K562 (cell line): Measurements from ENCODE around the gene B3GAT3. TPM values are rescaled to one million over a fixed set of nuclear protein-coding genes. Genes with fewer than 3 reads are reported as not detected.

Source experiments
- ATAC-seq: fragments of 200-7000 bp; cut with Tn5 transposase; 3 replicates; pipeline ENCODE4 v1.9.1; 2020; ENCODE audit warnings: moderate library complexity
- BruUV-seq: library from RNA; stranded (reverse); fragments of 400-500 nt; replicated peaks from 2 replicates; lab custom pipeline; 2021; lab: Mats Ljungman, UMichigan
- CTCF ChIA-PET: fragments of 300-600 bp; formaldehyde crosslinking; extraction: SDS; loops from one replicate; lab custom pipeline; 2021; ENCODE audit warnings: low intra/inter-chr PET ratio; lab: Yijun Ruan, JAX
- POLR2A ChIA-PET: fragments of 300-600, 350-650 bp; sonication (Branson Sonifier 250); formaldehyde crosslinking; extraction: SDS; loops from one replicate; lab custom pipeline; 2021; ENCODE audit warnings: antibody characterized with exemption, inconsistent platforms; lab: Yijun Ruan, JAX
- DNase-seq, 4 experiments: peaks; one replicate each; pipeline versions ENCODE4 v3.0.0 to v3.0.0-alpha.2; 2011 to 2018; ENCODE audit warnings: low spot score in 3 of 4, mixed read lengths in 3 of 4; ENCODE audit errors: extremely low read depth in 1 of 4
- FAIRE-seq: peaks from 2 replicates; lab custom pipeline; 2011; peaks lifted over from hg19 to GRCh38; lab: Jason Lieb, UNC
- H2AFZ ChIP-seq: 2 replicates; pipeline ENCODE4 v1.6.0; 2011; ENCODE audit warnings: low read depth, low read length, control low read depth, inconsistent platforms
- H3K27ac ChIP-seq: fragments of 200-600 bp; 3 replicates; pipeline ENCODE4 v1.8.0; 2011; ENCODE audit warnings: low read depth, mild to moderate bottlenecking, control low read depth, inconsistent platforms, low read length, moderate library complexity, mixed read lengths; ENCODE audit errors: extremely low read depth
- H3K27me3 ChIP-seq, 2 experiments: fragments of 300-600 bp in 1 of 2; 2 replicates in 1 of 2; 3 replicates in 1 of 2; pipeline versions ENCODE4 v1.6.0 to v1.8.0; 2011; ENCODE audit warnings: inconsistent platforms in 2 of 2, low read length in 2 of 2, mild to moderate bottlenecking in 1 of 2, mixed read lengths in 1 of 2, moderate library complexity in 1 of 2; ENCODE audit not compliant: control insufficient read depth in 2 of 2, insufficient read depth in 2 of 2
- H3K36me3 ChIP-seq: fragments of 300-600 bp; 3 replicates; pipeline ENCODE4 v1.8.0; 2011; ENCODE audit warnings: mild to moderate bottlenecking, low read length, inconsistent platforms; ENCODE audit not compliant: control insufficient read depth, insufficient read depth
- H3K4me1 ChIP-seq, 2 experiments: fragments of 200-600 bp in 1 of 2; replicated peaks in 1 of 2; 2 replicates in 1 of 2; 3 replicates in 1 of 2; pipeline versions ENCODE4 v1.5.1 to v1.8.0; 2011; ENCODE audit warnings: inconsistent platforms in 2 of 2, low read length in 2 of 2, mild to moderate bottlenecking in 1 of 2, mixed read lengths in 1 of 2, moderate library complexity in 1 of 2; ENCODE audit not compliant: control insufficient read depth in 2 of 2, insufficient read depth in 2 of 2
- H3K4me2 ChIP-seq: 2 replicates; pipeline ENCODE4 v1.6.1; 2011; ENCODE audit warnings: low read length, control low read depth, inconsistent platforms, mixed read lengths; ENCODE audit not compliant: insufficient read depth
- H3K4me3 ChIP-seq: fragments of 200-600 bp; sonication (generic), shearing (Covaris generic); 2 replicates; pipeline ENCODE4 v1.5.1; 2016; ENCODE audit warnings: control low read depth, inconsistent platforms
- H3K79me2 ChIP-seq: fragments of 200-600 bp; 3 replicates; pipeline ENCODE4 v1.8.0; 2011; ENCODE audit warnings: low read length, inconsistent platforms; ENCODE audit not compliant: control insufficient read depth, insufficient read depth
- H3K9ac ChIP-seq, 2 experiments: 2 replicates each; pipeline versions ENCODE4 v1.6.0 to v1.6.1; 2011; ENCODE audit warnings: low read depth in 2 of 2, low read length in 2 of 2, control low read depth in 1 of 2, inconsistent platforms in 1 of 2, mild to moderate bottlenecking in 1 of 2, mixed read lengths in 1 of 2; ENCODE audit not compliant: insufficient read depth in 1 of 2
- H3K9me1 ChIP-seq: one replicate; pipeline ENCODE4 v1.6.0; 2011; ENCODE audit warnings: inconsistent platforms, mild to moderate bottlenecking, low read length, moderate library complexity; ENCODE audit not compliant: control insufficient read depth, insufficient read depth
- H3K9me3 ChIP-seq: replicated peaks from 2 replicates; pipeline ENCODE4 v1.5.1; 2011; ENCODE audit warnings: low read depth, low read length, inconsistent platforms; ENCODE audit not compliant: control insufficient read depth, insufficient read depth
- H4K20me1 ChIP-seq: replicated peaks from 2 replicates; pipeline ENCODE4 v1.6.1; 2011; ENCODE audit warnings: low read length, inconsistent platforms, mixed read lengths; ENCODE audit not compliant: control insufficient read depth, insufficient read depth
- FOSL1 ChIP-seq: fragments of 200-800 bp; sonication (Bioruptor generic); conservative IDR thresholded peaks from 2 replicates; pipeline ENCODE4 v1.6.1; 2016; ENCODE audit warnings: missing genetic modification characterization, missing compliant biosample characterization
- ILF3 ChIP-seq: fragments of 450-650 bp; IDR thresholded peaks from 2 replicates; pipeline ENCODE4 v1.6.1; 2018; ENCODE audit warnings: antibody characterized with exemption, mild to moderate bottlenecking, moderate library complexity, borderline replicate concordance
- KLF16 ChIP-seq: IDR thresholded peaks from 2 replicates; pipeline ENCODE4 v1.6.1; 2016; ENCODE audit warnings: antibody characterized with exemption
- MAFG ChIP-seq: fragments of 450-650 bp; conservative IDR thresholded peaks from 2 replicates; pipeline ENCODE4 v1.6.1; 2016; ENCODE audit warnings: missing genetic modification characterization, missing compliant biosample characterization
- MAX ChIP-seq: sonication (generic); formaldehyde crosslinking; IDR thresholded peaks from 2 replicates; pipeline ENCODE4 v1.9.0; 2022; ENCODE audit warnings: mild to moderate bottlenecking, missing genetic modification reagents
- NCOA2 ChIP-seq, 2 experiments: fragments of 450-650 bp; IDR thresholded peaks; 2 replicates each; pipeline ENCODE4 v1.6.1; 2018; ENCODE audit warnings: mild to moderate bottlenecking in 2 of 2, moderate library complexity in 1 of 2; ENCODE audit not compliant: partially characterized antibody in 2 of 2
- NFE2 ChIP-seq: IDR thresholded peaks from 2 replicates; pipeline ENCODE4 v1.6.1; 2014; ENCODE audit warnings: antibody characterized with exemption, low read depth
- NFIC ChIP-seq: fragments of 450-650 bp; IDR thresholded peaks from 2 replicates; pipeline ENCODE4 v1.6.1; 2017; ENCODE audit warnings: mild to moderate bottlenecking, inconsistent platforms
- NR1H2 ChIP-seq: sonication (generic); formaldehyde crosslinking; IDR thresholded peaks from 2 replicates; pipeline ENCODE4 v1.4.0; 2020; ENCODE audit warnings: mild to moderate bottlenecking, missing genetic modification reagents
- PRMT5 ChIP-seq: sonication (generic); formaldehyde crosslinking; IDR thresholded peaks from 2 replicates; pipeline ENCODE4 v1.5.0; 2020; ENCODE audit warnings: missing genetic modification reagents
- RBM17 ChIP-seq: fragments of 200-400 bp; formaldehyde crosslinking; IDR thresholded peaks from 2 replicates; pipeline ENCODE4 v1.6.1; 2017; ENCODE audit warnings: low read depth, mild to moderate bottlenecking, low read length, borderline replicate concordance
- ZEB2 ChIP-seq: fragments of 450-650 bp; IDR thresholded peaks from 2 replicates; pipeline ENCODE4 v1.6.1; 2016
- ZNF583 ChIP-seq: fragments of 250-450 bp; sonication (Bioruptor Pico); IDR thresholded peaks from 2 replicates; pipeline ENCODE4 v1.4.0; 2020
- ZNF740 ChIP-seq, 3 experiments: fragments of 200-800 bp in 1 of 3; sonication (Bioruptor generic) in 1 of 3; sonication (generic) in 1 of 3; formaldehyde crosslinking in 1 of 3; IDR thresholded peaks; 2 replicates each; pipeline versions ENCODE4 v1.6.1 to v1.8.0; 2016 to 2022; ENCODE audit warnings: mild to moderate bottlenecking in 2 of 3, missing compliant biosample characterization in 2 of 3, missing genetic modification characterization in 2 of 3, missing genetic modification reagents in 1 of 3
- WGBS: fragments of 100-300 bp; shearing (Covaris generic); methylation state at CpG from one replicate; pipeline ENCODE4 v1.1.6; 2016; ENCODE audit warnings: low coverage, mixed read lengths; ENCODE audit not compliant: insufficient coverage; ENCODE audit errors: missing lambda C conversion rate; 5-methylcytosine and 5-hydroxymethylcytosine counted together
- in situ Hi-C: fragments of 300-500 bp; cut with MboI; formaldehyde crosslinking; loops from 4 replicates; pipeline ENCODE4 v1.15.0; 2018; ENCODE audit warnings: inconsistent platforms, mixed read lengths
- intact Hi-C: fragments of 100-400 bp; cut with micrococcal nuclease; formaldehyde crosslinking; loops from 2 replicates; pipeline ENCODE4 v1.14.2; 2022
- polyA plus RNA-seq, 8 experiments: library from polyadenylated mRNA; depleted of rRNA in 4 of 8; stranded (reverse) in 5 of 8; unstranded in 3 of 8; fragments of >200 nt; fragmentation: Nextera tagmentation in 2 of 8; fragmentation: Illumina TruSeq in 1 of 8; extraction: Ambion mirVana in 2 of 8; extraction: Trizol in 1 of 8; gene quantifications; 2 replicates each; pipeline versions ENCODE4 v1.2.1 to v1.2.3, GENCODE V29; 2011 to 2014; ENCODE audit warnings: inconsistent platforms in 1 of 8, missing spikeins in 1 of 8
- total RNA-seq, 7 experiments: library from RNA; depleted of rRNA in 6 of 7; stranded (reverse); fragments of >200 nt in 6 of 7; fragmentation: Illumina TruSeq in 2 of 7; extraction: Trizol in 2 of 7; gene quantifications; 2 replicates each; pipeline versions ENCODE4 v1.2.1 to v1.2.3, GENCODE V29; 2011 to 2021; ENCODE audit warnings: low replicate concordance in 1 of 7
- TF ChIP-seq, protein P1 (sequence below): fragments of 150-350 bp; IDR thresholded peaks from 2 replicates; pipeline ENCODE4 v1.6.1; 2014; ENCODE audit warnings: low read depth, mild to moderate bottlenecking, low read length, borderline replicate concordance
- TF ChIP-seq, protein P2 (sequence below): fragments of 450-650 bp; IDR thresholded peaks from 2 replicates; pipeline ENCODE4 v1.6.1; 2016; ENCODE audit warnings: mild to moderate bottlenecking

Gene B3GAT3
- total and polyA plus RNA-seq, 9 of the 15 experiments (the other 6 are each of a cell fraction or from before 2014, with no cell fraction given), result 0.30 to 64.0 (median 21.4) TPM

DNA sequence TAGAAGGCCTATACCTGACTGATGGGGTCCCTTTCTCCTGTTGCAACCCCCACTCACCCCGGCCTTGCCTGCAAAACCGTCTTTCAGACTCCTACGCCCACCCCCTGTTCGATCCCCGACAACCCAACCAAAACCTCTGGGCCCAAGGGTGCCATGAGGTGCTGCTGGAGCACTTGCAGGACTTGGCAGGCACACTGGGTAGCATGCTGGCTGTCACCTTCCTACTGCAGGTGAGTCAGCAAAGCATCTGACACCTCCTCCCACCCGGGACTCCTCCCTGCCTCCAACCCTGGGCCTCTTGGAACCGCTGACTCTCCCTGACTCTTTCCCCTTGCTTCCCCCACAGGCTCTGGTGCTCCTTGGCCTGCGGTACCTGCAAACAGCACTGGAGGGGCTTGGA, 7.5 kb downstream of the B3GAT3 start:
- Histone ChIP-seq H3K9me3 (no peaks in the 10 kb centered on the region), H3K27me3 (no peaks in the 10 kb centered on the region), H3K9me1 (peaks cover 2% of the 10 kb centered on the region), H3K9ac (peak overlapping the region; percentile 20 to 82; a peak in 3 of 4 replicates), H3K4me3 (no peak overlapping the region), H3K27ac (peak overlapping the region; percentile 43; the same call in 2 of the 3 replicates), H2AFZ (no peak overlapping the region), H3K4me1 (peaks cover 29 to 60% of the 10 kb centered on the region in 2 experiments), H4K20me1 (0 out of 2 replicates have a peak, but pooled peaks cover 5% of the 10 kb centered on the region), H3K4me2 (peak overlapping the region; percentile 28), H3K79me2 (peaks cover 26% of the 10 kb centered on the region), H3K36me3 (peaks cover 47% of the 10 kb centered on the region)
- in situ Hi-C loops, result no loop called here
- WGBS, result 42% methylated on average over 8 of the region's 8 CpGs
- ChIA-PET POLR2A (interaction anchor here (0.9 kb wide), 1 partner anchor 40 kb away, joined by 3 read pairs; no protein-coding TSS in a partner anchor), CTCF (interaction anchor here (0.5 kb wide), 1 partner anchor 115 kb away, joined by 3 read pairs; no protein-coding TSS in a partner anchor)
- peak; percentile 78 for FAIRE-seq
- peak; percentile 52 to 76 (median 58) for DNase-seq
- intact Hi-C loops, result loop anchor here (5.0 kb wide), 1 partner anchor 78 kb away; no protein-coding TSS in a partner anchor
- BruUV-seq, result no TSS peak
- ATAC-seq, result peak; percentile 44
- TF ChIP-seq ZEB2 (0 out of 2 replicates have a peak, but pooled peaks have one; percentile 47), NFE2 (peak; percentile 89), NR1H2 (no peak), NFIC (0 out of 2 replicates have a peak, but pooled peaks have one; percentile 16), MAX (CRISPR knock-in tag) (peak; percentile 52), FOSL1 (tag) (peak; percentile 36), RBM17 (no peak), KLF16 (no peak), NCOA2 (IDR thresholded peaks at IDR 0.05; ENCODE audit: partially characterized antibody in 2 of 2) (no peak), MAFG (peak; percentile 59), ZNF583 (no peak), ILF3 (no peak), ZNF740 (CRISPR knock-in tag; IDR thresholded peaks at IDR 0.05) (peak; percentile 35; the same call in 1 of the 2 replicates), ZNF740 (tag; IDR thresholded peaks at IDR 0.05) (no peak), PRMT5 (no peak)
- TF ChIP-seq, protein P1, sequence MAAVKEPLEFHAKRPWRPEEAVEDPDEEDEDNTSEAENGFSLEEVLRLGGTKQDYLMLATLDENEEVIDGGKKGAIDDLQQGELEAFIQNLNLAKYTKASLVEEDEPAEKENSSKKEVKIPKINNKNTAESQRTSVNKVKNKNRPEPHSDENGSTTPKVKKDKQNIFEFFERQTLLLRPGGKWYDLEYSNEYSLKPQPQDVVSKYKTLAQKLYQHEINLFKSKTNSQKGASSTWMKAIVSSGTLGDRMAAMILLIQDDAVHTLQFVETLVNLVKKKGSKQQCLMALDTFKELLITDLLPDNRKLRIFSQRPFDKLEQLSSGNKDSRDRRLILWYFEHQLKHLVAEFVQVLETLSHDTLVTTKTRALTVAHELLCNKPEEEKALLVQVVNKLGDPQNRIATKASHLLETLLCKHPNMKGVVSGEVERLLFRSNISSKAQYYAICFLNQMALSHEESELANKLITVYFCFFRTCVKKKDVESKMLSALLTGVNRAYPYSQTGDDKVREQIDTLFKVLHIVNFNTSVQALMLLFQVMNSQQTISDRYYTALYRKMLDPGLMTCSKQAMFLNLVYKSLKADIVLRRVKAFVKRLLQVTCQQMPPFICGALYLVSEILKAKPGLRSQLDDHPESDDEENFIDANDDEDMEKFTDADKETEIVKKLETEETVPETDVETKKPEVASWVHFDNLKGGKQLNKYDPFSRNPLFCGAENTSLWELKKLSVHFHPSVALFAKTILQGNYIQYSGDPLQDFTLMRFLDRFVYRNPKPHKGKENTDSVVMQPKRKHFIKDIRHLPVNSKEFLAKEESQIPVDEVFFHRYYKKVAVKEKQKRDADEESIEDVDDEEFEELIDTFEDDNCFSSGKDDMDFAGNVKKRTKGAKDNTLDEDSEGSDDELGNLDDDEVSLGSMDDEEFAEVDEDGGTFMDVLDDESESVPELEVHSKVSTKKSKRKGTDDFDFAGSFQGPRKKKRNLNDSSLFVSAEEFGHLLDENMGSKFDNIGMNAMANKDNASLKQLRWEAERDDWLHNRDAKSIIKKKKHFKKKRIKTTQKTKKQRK, result no peak
- TF ChIP-seq, protein P2, sequence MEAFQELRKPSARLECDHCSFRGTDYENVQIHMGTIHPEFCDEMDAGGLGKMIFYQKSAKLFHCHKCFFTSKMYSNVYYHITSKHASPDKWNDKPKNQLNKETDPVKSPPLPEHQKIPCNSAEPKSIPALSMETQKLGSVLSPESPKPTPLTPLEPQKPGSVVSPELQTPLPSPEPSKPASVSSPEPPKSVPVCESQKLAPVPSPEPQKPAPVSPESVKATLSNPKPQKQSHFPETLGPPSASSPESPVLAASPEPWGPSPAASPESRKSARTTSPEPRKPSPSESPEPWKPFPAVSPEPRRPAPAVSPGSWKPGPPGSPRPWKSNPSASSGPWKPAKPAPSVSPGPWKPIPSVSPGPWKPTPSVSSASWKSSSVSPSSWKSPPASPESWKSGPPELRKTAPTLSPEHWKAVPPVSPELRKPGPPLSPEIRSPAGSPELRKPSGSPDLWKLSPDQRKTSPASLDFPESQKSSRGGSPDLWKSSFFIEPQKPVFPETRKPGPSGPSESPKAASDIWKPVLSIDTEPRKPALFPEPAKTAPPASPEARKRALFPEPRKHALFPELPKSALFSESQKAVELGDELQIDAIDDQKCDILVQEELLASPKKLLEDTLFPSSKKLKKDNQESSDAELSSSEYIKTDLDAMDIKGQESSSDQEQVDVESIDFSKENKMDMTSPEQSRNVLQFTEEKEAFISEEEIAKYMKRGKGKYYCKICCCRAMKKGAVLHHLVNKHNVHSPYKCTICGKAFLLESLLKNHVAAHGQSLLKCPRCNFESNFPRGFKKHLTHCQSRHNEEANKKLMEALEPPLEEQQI, result no peak
